GM18858 (cell line): ENCODE results near the gene CCDC86.

Experiments used
- ATAC-seq: cut with Tn5 transposase; IDR thresholded peaks from one replicate; pipeline ENCODE4 v1.9.1; 2021; ENCODE audit not compliant: unreplicated experiment

CCDC86 gene

DNA sequence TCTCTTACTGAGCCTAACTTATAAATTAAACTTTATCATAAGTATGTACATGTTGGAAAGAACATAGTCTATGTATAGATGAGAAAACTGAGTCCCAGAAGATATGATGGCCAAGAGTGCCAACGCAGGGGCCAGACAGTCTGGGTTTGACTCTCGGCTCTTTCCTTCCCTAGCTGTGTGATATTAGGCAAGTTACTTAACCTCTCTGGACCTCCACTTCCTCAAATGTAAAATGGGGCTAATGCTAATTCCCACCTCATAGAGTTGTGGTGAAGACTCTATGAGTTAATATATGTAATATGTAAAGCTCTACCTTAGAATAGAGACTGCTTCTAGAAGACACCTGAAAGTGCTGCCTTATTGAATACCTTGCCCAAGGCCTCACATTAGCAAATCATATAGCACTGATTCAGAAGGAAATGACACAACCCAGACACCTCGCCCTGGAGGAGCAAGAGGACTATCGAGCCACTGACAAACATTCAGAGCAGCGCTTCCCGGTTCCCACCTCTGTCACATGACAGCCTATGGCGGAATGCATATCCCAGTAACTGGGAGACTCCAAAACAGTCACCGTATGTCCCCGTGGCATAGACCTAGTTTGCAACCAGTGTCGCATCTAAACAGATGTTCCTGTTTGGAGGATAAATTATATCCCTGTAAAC, 11.3 kb upstream of the CCDC86 start:
- no peak for ATAC-seq

DNA sequence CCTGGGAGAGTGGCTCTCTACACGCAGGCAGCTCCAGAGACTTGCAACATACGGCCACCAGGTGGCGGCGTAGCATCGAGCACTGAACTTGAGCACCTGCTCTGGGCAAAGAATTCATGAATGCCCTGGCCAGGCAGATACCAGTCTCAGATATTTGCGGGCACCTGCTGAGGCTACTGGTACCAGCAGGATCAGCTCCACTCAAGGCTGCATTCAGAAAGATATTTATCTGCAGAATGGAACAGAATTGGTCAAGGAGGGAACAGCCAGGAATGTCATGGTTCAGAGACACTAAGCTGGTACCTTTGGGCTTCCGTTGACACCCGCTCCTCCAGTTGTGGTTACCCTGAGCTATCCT, 10.8 kb upstream of the CCDC86 start:
- peak; percentile 71 for ATAC-seq

DNA sequence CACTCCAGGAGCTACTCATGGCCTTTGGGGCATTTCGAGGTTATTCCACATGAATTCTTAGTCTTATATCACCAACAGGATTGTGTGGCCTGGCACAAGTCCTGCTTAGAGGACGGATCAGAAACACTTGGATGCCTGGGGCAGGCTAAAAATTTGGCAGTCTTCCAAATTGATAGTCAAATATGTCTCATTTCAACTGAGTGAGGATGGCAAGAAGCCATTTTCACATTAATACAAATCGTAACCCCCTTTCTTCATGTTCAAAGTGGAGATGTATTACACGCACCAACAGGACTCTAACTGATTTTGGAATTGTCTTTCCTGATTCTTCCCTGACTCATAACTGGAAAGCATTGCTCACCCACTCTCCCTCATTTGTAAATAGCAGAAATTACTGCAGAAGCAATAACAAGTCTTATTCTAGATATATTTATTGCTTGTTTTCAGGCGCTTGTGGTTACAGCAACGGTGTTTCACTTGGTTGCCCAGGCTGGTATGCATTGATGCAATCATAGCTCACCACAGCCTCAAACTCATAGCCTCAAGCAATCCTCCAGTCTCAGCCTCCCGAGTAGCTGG, 10.3 kb upstream of the CCDC86 start:
- ATAC-seq: no peak

DNA sequence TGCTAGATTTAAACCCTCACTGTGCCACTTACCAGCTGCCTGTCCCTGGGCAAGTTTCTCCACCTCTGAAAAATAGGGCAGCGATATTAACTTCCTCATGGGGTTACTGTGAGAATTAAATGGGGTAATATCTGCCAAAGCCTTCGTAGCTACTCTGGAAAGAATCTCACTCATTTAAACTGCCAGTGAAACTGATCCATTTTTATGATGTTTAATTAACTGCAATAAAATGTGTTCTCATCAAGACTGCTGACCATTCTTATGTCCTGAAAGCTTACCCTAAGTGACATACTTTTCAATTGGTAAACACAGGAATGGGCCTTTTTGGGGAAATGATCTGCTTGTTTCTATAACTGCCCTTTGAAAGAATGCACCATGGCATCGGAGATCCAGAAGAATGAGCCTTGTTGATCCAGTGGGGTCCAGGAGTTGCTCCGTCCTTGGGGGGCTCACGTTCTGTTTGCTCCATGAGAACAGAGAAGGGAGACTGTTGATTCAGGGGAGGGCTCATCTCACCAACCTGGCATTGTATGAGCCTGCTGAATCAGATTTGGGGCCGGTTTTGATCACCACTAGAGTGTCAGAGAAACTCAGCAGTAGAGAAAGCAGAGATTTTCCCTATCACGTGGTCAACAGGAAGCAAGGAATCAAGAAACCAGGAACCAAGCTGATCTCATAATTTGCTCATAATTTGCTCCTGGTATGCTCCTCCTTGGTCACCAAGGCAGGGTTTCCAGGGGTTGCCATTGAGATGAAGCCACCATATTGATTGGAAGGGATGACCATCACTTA, 7.0 kb upstream of the CCDC86 start:
- no peak for ATAC-seq

DNA sequence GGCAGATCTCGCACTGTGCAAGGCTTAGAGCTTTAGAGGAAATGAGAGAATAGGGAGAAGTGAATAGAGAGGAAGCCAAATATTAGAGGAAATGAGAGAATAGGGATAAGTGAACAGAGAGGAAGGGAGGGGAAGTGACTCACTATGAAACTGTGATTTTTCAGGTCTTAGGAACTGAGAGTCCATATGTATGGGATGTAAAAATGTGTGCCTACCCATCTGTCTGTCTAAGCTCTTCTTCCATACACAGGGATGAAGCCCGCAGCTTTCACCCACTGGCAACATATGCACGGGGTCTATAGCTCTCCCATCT, 6.4 kb upstream of the CCDC86 start:
- no peak for ATAC-seq

DNA sequence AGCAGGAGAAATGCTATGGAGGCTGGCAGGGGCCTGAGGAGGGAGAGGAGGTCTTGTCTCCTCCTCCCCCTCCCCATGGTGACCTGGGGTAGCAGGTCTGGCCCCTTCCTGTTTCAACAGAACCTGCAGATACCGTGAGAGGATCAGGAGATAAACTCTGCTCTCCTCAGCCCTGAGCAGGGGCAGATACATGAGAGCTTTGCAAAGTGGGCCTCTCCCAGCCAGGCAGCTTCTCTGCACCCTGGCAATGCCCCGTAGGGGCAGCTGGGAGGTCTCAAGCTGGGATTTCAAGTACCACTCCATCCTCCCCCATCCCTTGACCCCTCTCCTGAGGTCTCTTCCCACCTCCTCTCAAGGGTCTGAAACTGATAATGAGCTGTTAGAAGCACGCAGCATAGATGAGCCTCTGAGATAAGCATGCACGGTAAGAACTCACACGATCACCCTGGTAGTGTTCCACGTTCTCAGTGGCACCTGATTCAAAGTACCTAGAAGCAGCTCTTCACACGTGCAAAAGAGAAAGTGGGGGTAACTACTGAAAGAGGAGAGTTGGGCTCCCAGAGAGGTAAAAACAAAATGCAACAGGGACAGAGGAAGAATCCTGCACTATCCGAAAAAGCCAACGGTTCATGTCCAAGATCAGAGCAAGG, 4.9 kb upstream of the CCDC86 start:
- ATAC-seq: no peak

DNA sequence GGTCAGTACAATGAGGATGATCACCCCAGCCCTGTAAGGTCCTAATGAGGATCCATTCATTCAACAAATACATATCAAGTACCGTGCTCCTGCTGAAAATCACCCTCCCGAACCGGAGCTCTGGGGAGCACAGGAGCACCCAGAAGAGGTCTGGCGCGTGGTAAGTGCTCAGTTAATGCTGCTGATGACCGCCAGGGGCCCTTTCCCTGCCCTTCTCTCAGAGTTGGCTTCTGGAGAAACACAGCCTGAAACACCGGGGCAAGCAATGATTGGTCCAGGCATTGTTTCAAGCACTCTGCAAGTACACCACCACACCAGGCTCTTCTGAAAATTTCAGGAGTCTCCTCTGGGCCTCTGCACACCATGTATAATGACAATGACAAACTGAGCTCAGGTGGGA, 3.8 kb upstream of the CCDC86 start:
- no peak for ATAC-seq

DNA sequence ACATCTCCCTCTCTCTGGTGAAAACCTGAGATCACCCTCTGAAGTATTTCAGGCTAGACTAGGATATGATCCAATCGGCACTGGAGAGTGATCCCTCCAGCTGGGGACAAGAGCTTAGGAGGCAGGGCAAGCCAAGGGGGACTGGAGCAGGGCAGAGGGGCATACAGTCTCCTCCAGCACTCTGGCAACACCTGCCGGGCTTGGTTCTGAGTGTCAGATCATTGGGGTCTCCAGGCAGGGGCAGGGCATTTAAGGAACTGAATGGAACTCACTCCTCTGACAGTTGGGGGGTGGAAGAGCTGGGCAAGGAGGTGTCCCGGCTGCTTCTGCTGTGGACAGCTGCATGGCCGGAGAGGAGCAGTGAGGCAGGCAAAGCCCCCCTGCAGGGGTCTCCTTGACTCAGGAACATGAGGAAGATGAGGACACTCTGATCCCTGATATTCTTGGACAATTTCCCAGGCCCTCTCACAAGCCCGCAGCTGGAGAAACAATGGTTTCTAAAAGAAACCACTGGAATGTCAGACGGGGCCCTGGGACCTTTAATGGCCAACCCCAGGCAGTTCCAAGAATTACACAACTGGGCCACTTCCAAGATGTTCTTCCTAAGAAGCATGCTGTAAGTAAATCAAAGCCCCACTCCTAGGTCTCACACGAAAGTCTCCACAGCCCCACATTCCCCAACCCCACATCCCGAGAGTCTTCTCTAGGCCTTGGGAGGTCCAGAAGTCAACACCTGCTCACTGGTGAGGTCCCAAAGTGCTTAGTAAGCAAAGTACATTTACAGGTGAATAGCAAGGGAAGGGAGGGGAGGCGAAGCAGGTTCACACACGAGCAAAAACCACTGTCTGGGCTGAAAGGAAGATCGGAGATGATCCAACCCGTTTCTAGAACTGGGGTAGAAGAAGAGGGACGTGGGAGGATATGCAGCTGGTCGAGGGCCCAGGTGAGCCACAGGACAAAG, 1.2 kb upstream of the CCDC86 start:
- no peak for ATAC-seq

DNA sequence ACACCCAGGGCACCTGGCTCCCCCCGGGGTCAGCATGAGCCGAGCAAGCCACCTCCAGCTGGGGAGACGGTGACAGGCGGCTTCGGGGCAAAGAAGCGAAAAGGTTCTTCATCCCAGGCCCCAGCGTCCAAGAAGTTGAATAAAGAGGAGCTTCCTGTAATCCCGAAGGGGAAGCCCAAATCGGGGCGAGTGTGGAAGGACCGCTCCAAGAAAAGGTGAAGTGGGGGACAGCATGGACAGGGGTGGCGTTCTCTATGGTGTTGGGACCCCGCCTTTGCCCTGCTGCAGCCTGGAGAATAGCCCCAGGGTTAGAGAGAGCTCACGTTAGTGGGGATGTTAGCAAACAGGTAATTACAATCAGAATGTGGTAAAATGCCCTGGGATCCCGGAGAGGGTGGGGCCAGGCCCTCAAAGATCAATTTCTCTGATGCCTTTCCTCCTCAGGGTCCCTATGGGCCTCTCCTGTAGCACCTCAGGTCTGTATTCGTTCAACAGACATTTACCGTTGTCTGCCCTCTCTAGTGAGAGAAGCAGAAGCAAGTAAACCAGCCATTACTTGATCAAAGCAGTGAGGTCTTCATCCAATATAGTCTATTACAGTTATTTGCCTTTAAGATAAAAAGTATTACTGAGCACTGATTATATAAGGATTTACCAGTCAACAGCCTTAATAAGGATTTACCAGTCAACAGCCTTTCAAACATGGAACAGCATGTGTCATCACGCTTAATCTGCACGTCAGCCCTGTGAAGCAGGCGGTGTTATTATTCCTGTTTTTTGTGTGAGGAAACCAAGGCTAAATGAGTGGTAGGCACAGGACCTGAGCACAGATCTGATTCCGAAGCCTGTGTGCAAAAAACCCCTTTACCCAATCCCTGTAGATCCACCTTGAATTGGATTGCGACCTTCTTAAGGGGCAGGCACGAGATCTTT, 1.0 kb downstream of the CCDC86 start:
- no peak for ATAC-seq

DNA sequence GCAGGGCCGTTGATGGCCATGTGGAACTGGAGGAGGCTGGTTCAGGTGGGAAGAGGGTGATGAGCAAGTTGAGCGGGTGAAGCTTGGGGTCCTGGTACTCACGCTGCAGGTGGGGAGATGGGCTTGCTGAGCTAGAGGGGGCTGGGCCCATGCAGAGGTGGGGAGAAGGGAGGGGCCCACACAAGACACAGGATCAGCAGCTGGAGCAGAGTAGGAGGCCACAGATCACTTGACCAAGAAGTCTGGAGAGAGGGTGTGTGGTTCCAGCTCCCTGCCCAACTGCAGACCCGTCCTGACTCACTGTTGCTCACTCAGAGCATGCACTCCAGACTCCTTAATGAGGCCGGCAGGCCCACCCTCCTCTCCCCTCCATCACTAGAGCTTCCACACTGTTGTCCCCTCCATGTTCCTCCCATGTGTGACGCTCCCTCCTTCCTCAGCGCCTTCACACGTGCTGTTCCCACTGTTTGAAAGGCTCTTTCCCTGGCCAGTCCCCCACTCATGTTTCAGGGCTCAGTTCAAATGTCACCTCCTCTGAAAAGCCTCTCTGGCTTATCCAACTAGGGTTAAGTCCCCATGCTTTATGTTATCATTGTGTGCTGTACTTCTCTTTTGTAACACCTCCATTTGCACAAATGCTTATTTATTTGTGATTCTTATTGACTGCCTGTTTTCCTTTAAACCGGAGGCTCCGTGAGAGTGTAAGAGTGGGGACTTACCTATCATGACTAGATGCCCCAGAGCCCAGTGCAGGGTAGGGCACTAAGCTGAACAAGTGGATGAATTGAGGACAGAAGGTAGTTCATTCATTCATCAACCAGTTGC, 2.3 kb downstream of the CCDC86 start:
- no peak for ATAC-seq

DNA sequence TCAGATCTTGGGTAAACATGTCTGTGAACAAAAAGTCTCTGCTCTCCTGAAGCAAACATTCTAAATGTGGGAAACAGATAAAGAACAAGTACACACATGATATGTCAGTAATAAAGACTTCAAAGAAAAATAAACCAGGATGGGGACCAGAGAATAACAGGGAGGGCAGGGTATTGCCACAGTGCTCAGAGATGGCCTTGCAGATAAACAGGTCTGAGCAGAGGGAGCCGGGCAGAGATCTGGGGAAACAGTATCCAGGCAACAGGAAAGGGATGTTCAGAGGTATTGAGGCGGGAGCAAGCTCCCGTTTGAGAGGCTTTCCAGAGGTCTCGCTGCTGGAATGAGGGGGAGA, 2.9 kb downstream of the CCDC86 start:
- ATAC-seq: no peak

DNA sequence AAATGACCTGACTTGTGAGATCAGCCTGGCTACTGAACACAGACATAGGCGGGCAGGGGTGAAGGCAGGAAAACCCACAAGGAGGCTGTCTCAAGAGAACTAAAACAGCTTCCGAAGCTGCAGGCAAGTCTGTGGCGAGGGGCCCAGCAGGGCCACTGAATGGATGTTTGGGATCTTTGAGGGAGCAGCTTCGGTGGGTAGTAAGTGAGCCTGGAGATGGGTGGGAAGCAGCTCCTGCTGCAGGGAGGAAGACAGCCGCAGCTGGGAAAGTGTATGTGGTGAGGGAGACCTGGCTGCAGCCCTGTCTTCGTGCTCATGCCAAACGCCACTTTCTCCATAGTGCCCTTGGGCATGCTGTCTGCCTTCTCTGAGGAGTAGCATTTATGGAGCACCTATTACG, 3.4 kb downstream of the CCDC86 start:
- no peak for ATAC-seq

DNA sequence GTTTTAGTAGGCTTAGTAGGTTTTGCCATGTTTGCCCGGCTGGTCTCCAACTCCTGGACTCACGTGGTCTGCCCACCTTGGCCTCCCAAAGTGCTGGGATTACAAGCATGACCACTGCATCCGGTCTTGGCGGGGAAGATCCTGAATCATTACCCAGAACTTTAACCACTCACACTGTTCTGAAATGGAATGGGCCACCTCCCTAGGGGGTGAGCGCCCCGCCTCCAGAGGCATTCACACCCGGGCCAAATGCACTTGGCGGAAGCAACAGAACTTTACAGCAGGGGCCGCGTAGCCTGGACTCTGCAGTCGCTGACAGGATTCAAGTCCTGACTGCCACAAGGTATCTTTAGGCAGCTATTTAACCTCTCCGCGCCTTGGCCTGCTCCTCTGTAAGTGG, 5.4 kb downstream of the CCDC86 start:
- ATAC-seq: no peak

DNA sequence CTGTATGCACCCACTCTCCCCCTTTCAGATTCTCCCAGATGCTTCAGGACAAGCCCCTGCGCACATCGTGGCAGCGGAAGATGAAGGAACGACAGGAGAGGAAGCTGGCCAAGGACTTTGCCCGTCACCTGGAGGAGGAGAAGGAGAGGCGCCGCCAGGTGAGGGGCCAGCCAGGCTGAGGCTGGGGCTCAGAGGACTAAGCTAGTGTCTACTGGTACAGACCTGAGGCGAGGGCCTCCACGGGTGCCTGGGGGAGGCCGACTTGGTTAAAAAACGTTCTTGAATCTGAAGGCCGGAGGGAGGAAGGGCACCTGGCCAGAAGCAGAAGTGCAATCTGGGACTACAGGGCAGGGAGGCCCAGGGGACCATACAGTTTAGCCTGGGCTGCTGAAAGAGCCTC, 6.0 kb downstream of the CCDC86 start:
- ATAC-seq: no peak

DNA sequence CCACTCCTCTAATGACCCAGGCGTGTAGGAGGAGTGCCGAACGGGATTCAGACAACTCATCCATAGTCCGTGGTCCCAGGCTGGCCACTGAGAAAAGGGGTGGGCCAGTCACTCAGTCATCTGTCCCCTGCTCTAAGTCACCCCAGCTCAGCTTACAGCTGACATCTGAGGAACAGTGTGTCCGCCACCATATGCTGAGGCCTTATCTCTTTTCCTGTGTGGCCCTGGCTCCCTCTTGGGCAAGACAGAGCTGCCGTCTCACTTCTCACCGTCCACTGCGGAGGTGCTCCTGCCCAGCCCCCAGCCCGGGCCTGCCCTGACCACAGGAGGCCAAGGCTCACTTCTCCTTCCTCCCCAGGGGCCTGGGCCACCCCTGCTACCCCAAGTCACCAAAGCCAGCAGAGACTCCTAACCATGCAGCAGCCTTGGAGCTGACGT, 6.8 kb downstream of the CCDC86 start:
- no peak for ATAC-seq

DNA sequence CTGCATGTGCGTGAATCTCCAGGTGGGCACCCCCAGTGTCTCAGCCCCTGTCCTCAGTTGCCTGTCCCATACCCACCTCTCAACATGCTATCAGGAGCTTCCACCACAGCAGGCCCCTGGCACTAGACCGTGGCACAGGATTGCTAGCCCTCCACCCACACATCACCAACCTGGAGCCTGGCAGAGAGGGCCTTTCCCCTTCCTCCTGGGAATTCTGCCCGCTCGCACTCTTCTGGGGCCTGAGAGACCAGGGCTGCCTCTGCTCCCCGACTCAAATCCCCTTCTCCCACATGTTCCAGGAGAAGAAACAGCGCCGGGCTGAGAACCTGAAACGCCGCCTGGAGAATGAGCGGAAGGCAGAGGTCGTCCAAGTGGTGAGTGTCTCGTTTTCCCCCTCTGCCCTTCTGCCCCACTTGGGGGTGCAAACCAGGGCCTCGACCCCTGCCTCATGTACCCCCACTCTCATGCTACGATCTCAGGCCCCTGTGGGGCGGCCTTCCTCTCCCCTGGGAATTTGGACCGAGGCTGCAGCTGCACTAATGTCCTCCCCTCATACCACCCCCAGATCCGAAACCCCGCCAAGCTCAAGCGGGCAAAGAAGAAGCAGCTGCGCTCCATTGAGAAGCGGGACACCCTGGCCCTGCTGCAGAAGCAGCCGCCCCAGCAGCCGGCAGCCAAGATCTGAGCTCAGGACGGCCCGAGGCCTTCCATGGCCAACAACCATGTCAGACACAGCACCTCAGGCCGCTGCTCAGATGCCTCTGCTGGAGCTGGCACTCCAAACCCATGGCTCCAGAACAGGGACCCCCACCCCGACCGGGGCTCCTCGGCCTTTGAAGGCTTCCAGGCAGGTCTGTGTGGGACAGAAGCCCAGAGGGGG, 8.0 kb downstream of the CCDC86 start:
- no peak for ATAC-seq

DNA sequence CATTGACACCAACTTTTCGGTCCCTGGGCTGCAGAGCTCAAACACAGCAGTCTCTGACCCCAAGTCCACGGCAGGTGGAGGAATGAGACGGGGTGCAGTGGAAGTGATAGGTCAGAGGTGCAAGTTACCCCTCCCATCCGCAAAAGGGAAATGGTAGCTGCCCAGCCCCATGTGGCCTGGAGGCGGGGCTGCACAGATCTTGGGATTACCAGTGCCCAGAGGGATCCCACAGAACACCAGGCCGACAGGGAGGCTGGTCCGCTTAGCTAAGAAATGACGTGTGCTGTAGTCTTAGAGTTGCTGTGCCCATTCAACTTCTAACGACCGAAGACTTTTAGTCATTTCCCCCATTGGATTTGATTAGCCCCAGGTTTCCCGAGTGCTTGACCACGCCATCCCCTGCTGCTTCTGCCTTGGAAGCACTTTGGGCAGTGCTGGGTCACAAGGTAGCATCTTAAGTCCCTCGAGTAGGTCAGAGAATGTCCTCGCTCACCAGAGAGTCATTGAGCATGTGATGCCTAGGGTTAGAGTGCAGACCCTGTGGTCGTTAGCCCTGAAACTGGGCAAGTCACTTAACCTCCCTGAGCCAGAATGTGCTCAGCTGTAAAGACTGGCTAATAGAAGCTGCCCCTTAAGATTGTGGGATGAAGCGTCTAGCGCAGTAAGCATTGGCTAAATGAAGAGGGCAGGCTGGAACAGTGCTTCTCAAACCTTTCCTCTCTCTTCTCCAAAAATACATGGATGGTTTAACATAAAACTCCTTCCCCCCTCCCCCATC, 9.6 kb downstream of the CCDC86 start:
- ATAC-seq: no peak
